Tongue (tissue), 2 donors: ENCODE results near the gene EMX1. TPM values are rescaled to one million over a fixed set of nuclear protein-coding genes. Genes with fewer than 3 reads are reported as not detected.

Source experiments
- DNase-seq: peaks from one replicate; pipeline ENCODE4 v3.0.0-alpha.2; 2015
- total RNA-seq: library from RNA; depleted of rRNA; stranded (reverse); fragments of >200 nt; gene quantifications from one replicate; pipeline ENCODE4 v1.2.3, GENCODE V29; 2014

EMX1 gene
- total RNA-seq, 1 donor from 2014 or later: not detected

DNA sequence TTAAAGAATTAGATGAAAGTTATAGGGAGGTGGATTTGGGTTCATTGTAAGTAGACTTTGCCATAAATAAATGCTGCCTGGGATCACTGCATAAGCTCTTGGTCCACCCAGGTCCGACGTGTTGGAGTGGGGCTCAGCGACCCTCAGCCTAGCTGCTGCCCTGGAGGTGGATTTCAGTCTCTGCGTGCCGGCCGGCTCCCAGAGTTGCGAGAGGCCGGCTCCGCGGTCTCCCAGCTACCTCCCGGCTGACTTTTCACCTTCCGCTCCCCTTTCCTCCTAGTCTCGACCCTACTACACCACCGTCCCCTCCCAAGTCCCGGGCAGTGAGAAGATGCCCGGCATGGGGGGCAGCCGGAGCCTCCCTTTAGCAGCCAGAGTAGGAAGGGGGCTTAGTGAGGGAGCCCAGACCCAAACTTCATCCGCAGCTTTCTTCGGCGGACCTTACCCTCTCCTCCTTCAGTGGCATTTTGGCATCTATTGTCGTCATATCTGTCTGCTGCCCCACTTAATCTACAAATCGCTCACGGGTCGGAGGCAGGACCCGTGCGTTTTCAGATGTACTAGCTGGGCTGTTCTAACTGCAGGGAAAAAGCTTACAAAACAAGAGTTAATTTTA, 8.1 kb downstream of the EMX1 start:
- no peak for DNase-seq

DNA sequence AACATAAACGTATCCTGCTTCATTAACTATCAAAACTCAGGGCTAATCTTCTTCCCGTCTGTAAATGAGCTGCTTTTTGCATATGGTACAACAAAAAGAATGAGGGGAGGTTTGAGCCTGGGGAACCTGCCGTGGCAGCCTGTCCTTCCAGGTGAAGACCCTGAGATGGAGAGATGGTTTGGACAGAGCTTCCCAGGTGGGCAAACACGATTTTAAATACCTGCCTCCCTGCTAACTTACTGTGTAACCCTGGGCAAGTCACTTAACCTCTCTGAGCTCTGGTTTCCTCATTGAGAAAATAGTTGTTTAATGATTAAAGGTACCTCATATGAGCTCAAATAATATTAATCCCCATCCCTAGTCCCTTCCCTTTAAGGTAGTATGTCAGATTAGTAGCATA, 9.0 kb downstream of the EMX1 start:
- DNase-seq: no peak

DNA sequence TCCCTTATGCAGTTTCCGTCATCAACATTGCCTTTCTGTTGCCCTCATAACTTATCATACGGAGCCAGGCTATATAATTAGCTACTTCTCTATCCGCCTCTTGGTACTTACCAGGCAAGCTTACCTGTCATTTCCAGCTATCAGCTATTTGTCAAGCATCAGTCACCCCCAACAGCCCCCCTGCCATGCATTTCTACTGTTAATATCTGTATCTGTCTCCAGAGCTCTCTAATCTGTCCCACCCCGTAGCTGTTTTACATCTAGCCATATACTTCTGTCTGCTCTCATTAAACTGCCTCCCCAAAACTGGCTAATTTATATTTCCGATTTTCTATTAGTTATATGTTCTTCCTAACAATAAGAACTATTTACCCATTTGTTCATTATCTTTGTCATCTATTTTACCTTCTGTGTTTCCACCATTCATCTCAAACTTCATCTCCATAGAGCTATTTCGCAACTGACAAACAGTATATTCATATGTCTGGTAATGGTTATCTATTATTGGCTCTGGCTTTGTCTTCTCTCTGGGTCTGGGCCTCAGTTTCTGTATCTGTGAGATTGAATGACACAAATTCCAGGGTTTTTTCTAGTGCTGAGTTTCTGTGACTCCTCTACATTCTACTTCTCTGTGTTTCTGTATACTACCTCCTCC, 9.6 kb downstream of the EMX1 start:
- no peak for DNase-seq

DNA sequence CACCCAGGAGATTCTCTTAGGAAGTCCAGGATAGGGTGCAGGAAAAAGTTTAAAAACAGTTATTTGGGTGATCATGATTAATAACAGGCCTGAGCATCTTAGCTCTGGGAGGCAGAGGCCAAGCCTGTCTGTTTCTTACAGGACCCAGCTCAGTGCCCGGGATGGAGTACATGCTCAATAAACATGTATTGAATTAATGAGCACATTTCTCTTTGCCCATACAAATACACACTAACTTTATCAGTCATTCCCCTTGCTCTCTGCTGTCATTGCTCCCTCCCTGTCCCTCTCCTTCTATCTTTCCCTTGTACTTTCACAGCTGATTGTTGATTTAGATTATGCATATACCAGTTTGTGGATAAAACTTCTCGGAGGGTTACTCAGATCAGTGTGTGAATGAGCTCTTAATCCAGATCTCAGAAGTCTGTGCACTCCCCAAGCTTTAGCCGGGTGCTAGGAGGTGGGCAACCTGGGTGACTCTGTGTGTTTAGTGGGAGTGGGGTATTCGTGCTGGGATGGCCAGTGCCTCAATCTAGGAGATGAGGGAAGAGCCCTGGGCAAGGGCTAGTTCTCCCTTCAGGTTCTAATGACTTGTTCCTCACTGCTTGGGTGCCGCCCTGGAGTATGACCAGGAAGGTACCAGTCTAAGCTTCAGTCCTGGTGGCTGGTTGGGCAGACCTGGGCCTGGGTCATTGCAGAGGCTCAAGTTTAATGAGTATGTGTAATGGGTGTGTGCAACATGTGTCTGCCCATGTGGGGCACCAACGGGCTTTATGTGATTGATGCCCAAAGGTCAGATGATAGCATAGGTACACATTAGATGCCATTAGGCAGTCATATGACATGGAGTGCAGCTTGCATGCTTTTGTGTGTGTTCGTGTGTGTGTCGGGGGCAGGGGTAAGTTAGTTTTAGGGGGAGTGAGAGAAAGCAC, 10.6 kb downstream of the EMX1 start:
- no peak for DNase-seq

DNA sequence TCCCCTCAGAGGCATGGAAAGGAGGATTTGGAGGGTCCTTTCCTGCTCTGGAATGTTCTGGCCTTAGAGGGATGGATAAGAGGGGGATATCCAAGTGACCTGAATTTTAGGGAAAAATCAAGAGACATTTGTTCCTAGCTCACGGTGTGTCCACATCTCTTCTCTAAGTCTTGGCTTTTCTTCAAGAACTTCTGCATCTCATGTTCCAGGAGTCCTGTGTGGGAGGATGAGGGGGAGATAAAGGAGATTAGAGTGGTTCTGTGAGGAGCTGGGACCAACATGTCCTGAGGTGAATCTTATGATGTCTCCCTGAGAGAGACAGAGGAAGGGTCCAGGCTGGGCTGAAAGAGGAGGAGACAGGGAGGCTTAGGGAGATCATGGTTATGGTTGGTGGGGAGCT, 11.7 kb downstream of the EMX1 start:
- DNase-seq: no peak

DNA sequence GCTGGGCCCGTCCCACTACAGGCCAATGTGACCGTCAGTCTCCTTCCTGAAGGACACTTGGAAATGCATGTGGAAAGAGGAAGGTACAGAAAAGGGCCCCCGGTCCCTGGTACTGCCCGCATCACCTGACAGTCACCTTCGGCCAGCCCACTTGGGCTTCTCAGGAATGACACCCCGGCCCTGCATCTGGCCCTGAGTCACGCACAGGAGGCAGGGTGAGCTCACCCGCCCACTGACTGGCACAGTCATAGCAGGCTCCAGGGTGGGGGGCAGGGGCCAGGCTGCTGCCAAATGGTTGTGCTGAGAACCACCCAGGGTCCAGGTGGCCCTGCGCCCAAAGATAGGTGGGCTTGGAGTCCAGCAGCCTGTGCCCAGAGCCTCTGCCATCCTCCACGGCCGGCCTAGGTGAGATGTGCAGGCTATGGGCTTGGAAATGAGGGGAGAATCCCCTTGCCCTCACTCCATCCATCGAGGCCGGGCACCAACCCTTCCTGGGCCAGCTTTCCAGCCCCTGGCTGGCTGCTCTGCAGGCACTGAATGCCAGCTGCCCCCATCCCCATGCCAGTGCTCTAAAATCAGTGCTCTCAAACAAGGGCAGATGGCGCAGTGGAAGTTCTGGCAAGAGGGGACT, 14.1 kb downstream of the EMX1 start:
- no peak for DNase-seq

DNA sequence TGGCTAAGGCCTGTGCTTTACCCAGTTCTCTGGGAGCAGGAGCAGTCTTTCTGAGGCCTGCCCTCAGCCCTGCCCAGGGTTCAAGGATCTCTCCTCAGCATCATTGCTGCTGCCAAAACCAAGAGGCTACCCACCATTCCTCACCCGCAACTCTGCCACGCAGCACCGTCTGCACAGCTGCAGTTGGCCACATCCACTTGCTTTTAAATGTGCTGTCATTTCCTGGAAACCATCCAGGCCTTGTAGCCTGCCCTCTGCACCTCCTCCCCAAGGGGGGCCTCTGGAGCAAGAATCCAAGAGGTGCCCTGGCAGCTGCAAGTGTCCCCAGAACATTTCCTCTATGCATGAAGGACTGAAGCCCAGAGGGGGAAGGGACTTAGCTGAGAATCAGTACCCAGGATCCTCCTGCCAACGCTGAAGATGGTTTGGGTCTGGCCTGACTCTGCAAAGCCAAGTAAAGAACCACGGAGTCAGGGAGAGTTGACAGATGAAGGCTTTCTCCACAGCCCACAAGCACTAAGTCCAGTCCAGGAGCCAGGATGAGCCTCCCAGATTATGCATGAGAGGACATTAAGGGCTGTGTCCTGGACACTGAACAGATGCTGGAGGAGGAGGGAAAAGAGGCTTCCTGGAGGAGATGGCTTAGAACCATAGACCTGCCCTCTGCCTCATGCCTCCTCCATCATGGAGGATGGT, 14.9 kb downstream of the EMX1 start:
- no peak for DNase-seq

DNA sequence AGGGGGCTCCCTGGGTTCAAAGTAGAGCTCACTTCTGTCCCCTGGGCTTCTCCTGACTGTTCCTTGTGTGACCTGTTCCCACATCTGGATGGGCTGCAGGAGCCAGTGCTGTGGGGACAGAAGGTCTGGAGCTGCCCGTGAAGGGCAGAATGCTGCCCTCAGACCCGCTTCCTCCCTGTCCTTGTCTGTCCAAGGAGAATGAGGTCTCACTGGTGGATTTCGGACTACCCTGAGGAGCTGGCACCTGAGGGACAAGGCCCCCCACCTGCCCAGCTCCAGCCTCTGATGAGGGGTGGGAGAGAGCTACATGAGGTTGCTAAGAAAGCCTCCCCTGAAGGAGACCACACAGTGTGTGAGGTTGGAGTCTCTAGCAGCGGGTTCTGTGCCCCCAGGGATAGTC, 15.5 kb downstream of the EMX1 start:
- no peak for DNase-seq

DNA sequence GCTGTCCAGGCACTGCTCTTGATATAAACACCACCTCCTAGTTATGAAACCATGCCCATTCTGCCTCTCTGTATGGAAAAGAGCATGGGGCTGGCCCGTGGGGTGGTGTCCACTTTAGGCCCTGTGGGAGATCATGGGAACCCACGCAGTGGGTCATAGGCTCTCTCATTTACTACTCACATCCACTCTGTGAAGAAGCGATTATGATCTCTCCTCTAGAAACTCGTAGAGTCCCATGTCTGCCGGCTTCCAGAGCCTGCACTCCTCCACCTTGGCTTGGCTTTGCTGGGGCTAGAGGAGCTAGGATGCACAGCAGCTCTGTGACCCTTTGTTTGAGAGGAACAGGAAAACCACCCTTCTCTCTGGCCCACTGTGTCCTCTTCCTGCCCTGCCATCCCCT, 15.9 kb downstream of the EMX1 start:
- DNase-seq: no peak

DNA sequence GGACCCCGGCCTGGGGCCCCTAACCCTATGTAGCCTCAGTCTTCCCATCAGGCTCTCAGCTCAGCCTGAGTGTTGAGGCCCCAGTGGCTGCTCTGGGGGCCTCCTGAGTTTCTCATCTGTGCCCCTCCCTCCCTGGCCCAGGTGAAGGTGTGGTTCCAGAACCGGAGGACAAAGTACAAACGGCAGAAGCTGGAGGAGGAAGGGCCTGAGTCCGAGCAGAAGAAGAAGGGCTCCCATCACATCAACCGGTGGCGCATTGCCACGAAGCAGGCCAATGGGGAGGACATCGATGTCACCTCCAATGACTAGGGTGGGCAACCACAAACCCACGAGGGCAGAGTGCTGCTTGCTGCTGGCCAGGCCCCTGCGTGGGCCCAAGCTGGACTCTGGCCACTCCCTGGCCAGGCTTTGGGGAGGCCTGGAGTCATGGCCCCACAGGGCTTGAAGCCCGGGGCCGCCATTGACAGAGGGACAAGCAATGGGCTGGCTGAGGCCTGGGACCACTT, 16.4 kb downstream of the EMX1 start:
- no peak for DNase-seq

DNA sequence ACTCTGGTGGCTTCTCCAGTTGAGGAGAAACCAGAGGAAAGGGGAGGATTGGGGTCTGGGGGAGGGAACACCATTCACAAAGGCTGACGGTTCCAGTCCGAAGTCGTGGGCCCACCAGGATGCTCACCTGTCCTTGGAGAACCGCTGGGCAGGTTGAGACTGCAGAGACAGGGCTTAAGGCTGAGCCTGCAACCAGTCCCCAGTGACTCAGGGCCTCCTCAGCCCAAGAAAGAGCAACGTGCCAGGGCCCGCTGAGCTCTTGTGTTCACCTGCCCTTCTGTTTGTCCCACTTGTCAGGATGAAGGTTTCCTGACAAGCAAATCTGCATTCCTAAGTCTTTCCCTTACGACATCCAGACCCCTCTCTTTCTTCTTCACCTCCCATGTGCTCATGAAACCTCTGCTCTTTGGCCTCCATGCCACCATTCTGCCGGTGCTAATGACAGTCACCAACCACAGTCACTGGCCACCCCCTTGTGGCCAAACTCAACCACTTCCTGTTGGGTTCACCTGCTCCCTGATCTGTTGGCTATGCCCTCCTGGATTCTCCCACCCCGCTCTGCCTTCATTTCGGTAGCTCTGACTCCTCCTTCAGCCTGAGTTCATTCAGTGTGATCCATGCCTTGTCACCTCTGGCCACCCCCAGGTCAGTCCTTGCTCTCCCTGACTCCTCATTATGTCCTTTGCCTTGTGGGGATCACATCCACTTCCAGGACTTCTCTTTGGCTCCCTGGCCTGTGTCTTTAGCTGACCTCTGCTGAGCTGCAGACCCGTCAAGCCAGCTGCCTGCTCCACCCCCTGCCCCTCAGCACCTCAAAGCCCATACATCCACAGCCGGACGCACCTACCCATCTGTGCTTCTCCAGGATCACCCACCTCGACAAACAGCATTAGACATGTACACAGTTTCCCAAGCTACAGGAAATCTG, 17.6 kb downstream of the EMX1 start:
- DNase-seq: no peak

DNA sequence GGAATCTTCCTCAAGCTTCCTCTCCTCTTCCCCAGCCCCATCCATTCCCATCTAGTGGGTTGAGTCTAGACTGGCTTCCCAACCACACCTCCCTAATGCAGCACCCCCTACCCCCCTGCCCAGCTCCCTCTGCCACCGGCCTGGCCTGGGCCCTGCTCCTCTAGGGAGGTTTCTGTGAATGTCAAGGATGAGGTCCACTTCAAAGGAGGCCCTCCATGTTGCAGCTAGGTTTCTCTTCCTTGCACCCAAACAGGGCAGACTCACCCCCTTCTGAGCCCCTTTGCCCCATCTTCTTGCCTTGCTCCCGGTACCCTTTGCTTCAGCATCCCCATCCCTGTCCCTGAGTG, 18.3 kb downstream of the EMX1 start:
- no peak for DNase-seq

DNA sequence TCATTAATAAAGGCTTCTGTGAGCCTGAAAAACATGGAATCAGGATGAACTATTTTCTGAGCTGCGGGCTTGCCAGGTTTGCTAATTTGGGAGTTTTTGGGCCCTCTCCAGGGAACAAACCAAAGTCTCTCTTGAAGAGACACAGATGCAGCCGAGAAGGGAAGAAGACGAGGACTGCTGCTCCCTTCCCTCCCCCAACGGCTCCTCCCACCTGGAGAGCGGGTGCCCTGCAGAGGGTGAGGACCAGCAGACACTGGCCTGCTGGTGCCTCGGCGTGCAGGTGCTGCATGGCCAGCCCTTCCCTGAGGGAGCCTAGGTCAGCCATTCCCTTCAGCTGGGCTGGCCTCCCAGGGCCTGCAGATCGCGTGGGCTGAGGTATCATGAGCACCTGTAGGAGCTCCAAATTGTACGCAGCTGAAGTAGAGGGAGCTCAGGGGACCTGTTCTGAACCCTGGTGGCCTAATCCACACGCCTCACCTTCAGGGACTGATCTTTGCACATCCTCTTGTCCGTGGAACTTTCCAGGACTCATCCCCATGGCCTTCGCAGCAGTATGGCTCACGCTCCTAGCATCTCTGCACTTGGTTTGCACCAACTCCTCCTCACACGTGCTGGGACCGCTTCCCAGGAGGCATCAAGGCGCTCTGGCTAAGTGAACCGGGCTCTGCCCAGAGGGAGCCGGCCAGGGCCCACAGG, 19.5 kb downstream of the EMX1 start:
- DNase-seq: no peak

DNA sequence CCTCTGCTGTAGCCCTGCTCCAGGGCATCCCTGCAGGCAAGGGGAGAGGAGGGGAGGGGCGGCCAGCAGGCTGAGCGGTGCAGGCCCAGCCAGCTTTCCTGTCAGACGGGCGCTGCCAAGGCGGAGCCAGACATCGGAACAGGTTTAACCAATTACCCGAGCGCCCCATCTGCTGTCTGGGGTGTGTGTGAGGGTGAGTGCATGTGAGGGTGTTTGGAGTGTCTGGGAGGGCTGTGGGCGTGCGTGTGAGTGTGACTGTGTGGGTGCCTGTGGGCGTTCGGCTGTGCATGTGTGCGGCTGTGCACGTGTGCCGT, 20.0 kb downstream of the EMX1 start:
- peak; percentile 35 for DNase-seq

DNA sequence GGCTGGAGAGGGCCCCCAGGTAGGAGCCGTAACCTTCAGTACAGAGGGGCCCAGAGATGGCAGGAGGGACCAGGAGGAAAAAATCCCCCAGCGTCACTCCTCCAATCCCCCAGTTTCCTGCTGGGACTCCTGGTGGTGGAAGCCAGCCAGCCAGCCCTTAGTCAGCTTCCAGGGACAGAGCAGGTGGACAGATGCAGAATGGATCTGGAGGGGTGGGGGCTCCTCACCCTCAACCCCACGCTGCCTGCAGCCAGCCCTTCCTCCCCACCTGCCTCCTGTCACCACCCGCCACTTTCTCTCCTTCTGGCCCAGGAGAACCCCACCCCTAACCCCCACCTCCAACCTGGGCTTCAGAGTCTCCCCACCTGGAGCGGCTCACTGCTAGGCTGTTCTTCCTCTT, 21.1 kb downstream of the EMX1 start:
- DNase-seq: no peak

DNA sequence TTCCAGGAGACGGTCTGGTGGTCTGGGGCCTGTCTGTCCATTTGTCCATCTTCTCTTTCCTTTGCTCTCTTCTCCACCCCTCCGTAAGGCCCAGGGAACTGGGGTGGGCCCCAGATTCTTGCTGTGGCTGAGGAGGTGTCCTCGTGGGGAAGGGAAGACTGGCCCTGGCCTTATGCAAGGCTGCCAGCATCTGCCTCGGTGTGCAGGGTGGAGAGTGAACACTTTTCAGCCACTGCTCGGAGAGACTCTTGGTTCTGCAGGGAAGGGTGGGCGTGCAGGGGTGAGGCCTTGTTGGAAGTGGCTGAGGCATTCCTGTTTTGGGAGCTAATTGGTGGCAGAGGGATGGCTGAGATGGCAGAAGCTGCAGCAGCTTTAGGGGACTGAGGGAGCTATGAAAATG, 23.0 kb downstream of the EMX1 start:
- DNase-seq: no peak

DNA sequence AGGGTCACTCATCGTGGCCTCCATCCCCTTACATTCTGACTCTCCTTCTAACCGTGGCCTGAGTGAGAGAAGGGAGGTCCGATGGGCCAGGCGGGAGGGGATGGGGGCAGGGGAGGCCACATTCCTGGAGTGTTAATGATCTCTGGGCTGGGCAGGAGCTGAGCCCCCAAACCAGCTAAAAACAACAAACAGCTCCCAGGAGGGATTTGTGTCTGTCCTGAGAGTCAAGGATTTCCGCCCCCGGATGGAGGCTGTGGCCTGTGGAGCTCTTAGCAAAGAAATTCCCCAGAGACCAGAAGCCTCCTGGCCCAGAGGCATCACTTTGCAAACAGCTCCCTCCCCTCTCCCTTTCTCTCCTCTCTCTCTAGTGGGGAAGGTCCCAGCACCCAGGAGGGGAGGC, 23.5 kb downstream of the EMX1 start:
- no peak for DNase-seq

DNA sequence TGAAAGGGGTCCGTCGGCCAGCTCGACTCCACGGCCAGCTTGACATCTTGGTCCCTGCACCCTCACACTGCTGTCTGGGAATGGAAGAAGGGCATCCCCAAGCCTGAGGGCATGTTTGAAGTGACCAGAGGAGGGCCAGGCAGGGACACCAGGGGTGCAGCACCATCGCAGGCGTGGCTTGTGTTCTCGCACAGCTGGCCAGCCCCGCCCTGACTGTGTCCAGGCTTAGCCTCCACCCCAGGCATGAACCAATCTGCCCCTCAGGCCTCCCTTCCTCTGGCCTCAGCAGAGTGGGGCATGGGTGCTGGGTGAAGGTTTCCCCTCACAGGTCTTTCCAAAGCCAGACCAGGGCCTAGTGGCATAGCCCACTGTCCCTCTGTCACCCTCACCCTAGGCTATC, 25.0 kb downstream of the EMX1 start:
- DNase-seq: no peak

DNA sequence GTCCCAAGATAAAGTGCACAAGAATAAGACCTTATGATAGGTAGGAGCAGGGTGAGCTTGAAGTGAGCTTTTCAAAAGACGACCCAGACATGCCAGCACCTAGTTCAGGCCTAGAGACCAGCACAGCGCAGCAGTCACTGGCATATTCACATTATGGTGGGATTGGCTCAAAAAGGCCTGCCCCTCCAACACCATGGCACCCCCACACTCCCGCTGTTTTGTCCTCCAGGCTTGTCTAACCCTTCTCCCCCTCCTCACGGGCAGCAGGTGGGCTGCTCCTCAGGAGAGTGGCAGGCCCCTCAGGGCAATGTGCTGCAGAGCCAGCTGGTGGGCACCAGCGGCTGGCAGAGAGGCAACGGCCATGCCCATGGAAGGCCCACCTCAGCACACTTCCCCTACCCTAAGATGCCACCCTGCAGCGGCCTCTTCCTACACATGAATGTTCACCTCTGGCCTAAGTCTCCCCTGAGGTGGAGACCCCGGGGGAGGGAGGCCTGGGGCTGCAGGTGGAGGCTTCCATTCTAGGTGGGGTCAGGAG, 25.6 kb downstream of the EMX1 start:
- no peak for DNase-seq
